Measurements from ENCODE around the gene RAB33B.

RAB33B gene

DNA sequence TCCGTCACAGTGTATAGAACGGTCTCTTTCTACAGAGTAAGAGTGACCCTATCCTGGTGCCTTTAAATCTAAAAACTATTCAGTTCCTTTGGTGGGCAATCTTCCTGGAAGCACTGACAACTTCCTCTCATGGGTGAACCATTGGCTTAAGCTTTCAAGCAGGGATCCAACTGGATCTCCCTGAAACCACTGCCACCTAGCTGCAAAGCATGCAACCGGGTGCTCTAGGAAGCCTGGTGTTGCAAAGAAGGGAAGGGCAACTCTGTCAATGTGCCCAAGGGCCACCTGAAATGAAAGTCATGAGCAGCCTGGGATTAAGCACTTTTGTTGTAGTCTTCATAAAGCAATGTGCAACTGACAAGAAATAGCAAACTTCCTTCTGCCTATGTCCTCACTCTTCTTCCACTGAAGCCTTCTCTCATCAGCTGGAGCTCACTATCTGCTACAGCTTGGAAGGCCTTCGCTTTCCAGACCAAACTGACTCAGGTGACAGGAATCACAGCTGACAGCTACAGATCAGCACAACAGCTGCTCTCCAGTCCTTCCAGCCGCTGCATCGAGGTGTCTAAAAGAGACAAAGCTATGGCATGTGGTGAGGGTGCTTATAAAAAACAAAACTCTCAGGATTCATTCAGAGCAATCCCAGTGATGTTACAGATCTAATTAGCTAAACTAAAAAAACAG is 55.9 kb downstream of the RAB33B start:
- Histone ChIP-seq H4K20me1 (ENCODE audit: insufficient read depth, low read length) (no peaks in the 10 kb centered on the region), H3K36me3 (ENCODE audit: insufficient read depth, low read length) (peaks cover 49% of the 10 kb centered on the region), H3K9me3 (ENCODE audit: low read length) (no peaks in the 10 kb centered on the region)

DNA sequence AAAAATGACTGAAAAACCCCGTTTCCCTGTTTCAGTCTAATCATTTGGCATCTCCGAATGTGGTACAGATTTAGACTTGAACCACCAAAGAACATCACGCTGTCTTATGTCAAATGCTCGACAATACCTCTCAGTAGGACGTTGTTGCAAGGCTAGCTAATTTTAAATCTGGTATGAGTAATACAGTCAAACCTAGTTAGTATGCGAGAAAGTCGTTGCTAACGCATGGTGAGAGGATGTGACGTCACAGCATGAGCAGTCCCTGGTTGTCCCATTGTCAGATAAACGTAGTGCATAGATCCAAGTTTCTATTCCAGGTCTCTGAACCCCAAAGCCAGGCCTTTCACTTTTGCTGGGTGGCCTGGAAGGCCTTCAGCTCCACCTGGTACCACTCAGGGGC is 57.4 kb downstream of the RAB33B start:
- Histone ChIP-seq H3F3A (ENCODE audit: insufficient read depth, low read length) (no peaks in the 10 kb centered on the region), H3K4me3 (ENCODE audit: low read depth, low read length, poor library complexity, severe bottlenecking) (no peak overlapping the region), H4K20me1 (ENCODE audit: insufficient read depth, low read length) (no peaks in the 10 kb centered on the region), H3K79me2 (ENCODE audit: insufficient read depth, low read length) (no peaks in the 10 kb centered on the region), H3K27me3 (ENCODE audit: insufficient read depth, low read length) (no peaks in the 10 kb centered on the region), H3K4me2 (ENCODE audit: low read length) (no peak overlapping the region), H3K9me3 (ENCODE audit: low read length) (no peaks in the 10 kb centered on the region), H3K27ac (ENCODE audit: low read depth, low read length, poor library complexity, severe bottlenecking) (no peak overlapping the region), H3K4me1 (ENCODE audit: insufficient read depth, low read length, severe bottlenecking) (no peaks in the 10 kb centered on the region), H3K9me2 (ENCODE audit: low read depth, low read length) (no peaks in the 10 kb centered on the region), H3K9ac (ENCODE audit: low read length) (no peak overlapping the region), H2AFZ (ENCODE audit: low read length) (no peak overlapping the region), H3K36me3 (ENCODE audit: insufficient read depth, low read length) (peaks cover 56% of the 10 kb centered on the region)
- TF ChIP-seq, protein P1, sequence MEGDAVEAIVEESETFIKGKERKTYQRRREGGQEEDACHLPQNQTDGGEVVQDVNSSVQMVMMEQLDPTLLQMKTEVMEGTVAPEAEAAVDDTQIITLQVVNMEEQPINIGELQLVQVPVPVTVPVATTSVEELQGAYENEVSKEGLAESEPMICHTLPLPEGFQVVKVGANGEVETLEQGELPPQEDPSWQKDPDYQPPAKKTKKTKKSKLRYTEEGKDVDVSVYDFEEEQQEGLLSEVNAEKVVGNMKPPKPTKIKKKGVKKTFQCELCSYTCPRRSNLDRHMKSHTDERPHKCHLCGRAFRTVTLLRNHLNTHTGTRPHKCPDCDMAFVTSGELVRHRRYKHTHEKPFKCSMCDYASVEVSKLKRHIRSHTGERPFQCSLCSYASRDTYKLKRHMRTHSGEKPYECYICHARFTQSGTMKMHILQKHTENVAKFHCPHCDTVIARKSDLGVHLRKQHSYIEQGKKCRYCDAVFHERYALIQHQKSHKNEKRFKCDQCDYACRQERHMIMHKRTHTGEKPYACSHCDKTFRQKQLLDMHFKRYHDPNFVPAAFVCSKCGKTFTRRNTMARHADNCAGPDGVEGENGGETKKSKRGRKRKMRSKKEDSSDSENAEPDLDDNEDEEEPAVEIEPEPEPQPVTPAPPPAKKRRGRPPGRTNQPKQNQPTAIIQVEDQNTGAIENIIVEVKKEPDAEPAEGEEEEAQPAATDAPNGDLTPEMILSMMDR (IDR thresholded peaks at IDR 0.05; ENCODE audit: low read length) = no peak
- no peak for TF ChIP-seq EZH2 (IDR thresholded peaks at IDR 0.05; ENCODE audit: borderline replicate concordance, low read length)

More for the DNA sequence above, 55.9 kb downstream of the RAB33B start:
- Histone ChIP-seq H3K9ac (ENCODE audit: low read length) (no peak overlapping the region), H2AFZ (ENCODE audit: low read length) (no peak overlapping the region), H3K9me2 (ENCODE audit: low read depth, low read length) (no peaks in the 10 kb centered on the region), H3K4me2 (ENCODE audit: low read length) (no peak overlapping the region), H3K27ac (ENCODE audit: low read depth, low read length, poor library complexity, severe bottlenecking) (no peak overlapping the region), H3K4me1 (ENCODE audit: insufficient read depth, low read length, severe bottlenecking) (no peaks in the 10 kb centered on the region), H3F3A (ENCODE audit: insufficient read depth, low read length) (no peaks in the 10 kb centered on the region), H3K4me3 (ENCODE audit: low read depth, low read length, poor library complexity, severe bottlenecking) (no peak overlapping the region), H3K27me3 (ENCODE audit: insufficient read depth, low read length) (no peaks in the 10 kb centered on the region), H3K79me2 (ENCODE audit: insufficient read depth, low read length) (no peaks in the 10 kb centered on the region)
- no peak for TF ChIP-seq EZH2 (IDR thresholded peaks at IDR 0.05; ENCODE audit: borderline replicate concordance, low read length)
- TF ChIP-seq, protein P1 (IDR thresholded peaks at IDR 0.05; ENCODE audit: low read length) = peak; percentile 36; the same call in 1 of the 2 replicates

DNA sequence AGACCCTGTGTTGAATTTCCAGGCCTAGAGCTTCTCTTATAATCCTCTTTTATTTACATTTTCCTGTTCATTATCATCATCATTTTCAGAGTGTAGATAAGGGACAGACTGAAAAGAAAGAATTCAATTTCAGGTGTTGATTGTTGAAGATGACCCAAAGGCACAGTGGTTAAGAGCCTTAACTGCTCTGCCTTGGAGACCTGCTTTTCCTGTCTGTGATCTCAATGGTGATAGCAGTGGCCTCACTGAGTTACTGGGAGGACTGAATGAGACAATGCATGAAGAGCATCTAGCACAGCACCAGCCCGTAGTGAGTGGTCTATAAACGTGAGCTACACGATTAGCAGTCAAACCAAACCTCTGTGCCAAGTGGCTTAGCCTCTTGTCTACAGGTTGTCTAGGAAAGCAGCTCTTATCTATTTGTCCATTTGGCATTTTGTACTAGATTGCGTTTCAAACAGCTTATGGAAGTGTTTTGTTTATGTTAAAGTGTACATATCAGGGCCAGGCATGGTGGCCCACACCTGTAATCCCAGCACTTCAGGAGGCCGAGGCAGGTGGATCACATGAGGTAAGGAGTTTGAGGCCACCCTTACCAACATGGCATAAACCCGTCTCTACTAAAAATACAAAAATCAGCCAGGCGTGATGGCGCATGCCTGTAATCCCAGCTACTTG is 60.6 kb downstream of the RAB33B start:
- Histone ChIP-seq H3K79me2 (ENCODE audit: insufficient read depth, low read length) (no peaks in the 10 kb centered on the region), H3K4me2 (ENCODE audit: low read length) (no peak overlapping the region), H3K4me1 (ENCODE audit: insufficient read depth, low read length, severe bottlenecking) (no peaks in the 10 kb centered on the region), H3K27ac (ENCODE audit: low read depth, low read length, poor library complexity, severe bottlenecking) (no peak overlapping the region), H3K9me2 (ENCODE audit: low read depth, low read length) (no peaks in the 10 kb centered on the region), H3K9ac (ENCODE audit: low read length) (no peak overlapping the region), H3F3A (ENCODE audit: insufficient read depth, low read length) (no peaks in the 10 kb centered on the region), H3K27me3 (ENCODE audit: insufficient read depth, low read length) (no peaks in the 10 kb centered on the region), H3K9me3 (ENCODE audit: low read length) (no peaks in the 10 kb centered on the region), H4K20me1 (ENCODE audit: insufficient read depth, low read length) (no peaks in the 10 kb centered on the region), H3K4me3 (ENCODE audit: low read depth, low read length, poor library complexity, severe bottlenecking) (no peak overlapping the region), H2AFZ (ENCODE audit: low read length) (no peak overlapping the region), H3K36me3 (ENCODE audit: insufficient read depth, low read length) (peaks cover 75% of the 10 kb centered on the region)
- TF ChIP-seq, protein P1 (IDR thresholded peaks at IDR 0.05; ENCODE audit: low read length) = no peak
- no peak for TF ChIP-seq EZH2 (IDR thresholded peaks at IDR 0.05; ENCODE audit: borderline replicate concordance, low read length)

Measured in OCI-LY1 (cell line).